Breast epithelium (tissue), 3 donors: ENCODE measurements around the gene ITGA2B.

Experiments
- CTCF ChIP-seq, 3 donors: fragments of 450-650 bp; IDR thresholded peaks; one replicate each; pipeline ENCODE4 v1.5.1; 2016 to 2017; ENCODE audit warnings: antibody characterized with exemption in 3 of 3, mild to moderate bottlenecking in 3 of 3, moderate library complexity in 3 of 3
- POLR2A ChIP-seq: fragments of 450-650 bp; IDR thresholded peaks from one replicate; pipeline ENCODE4 v1.6.1; 2016; ENCODE audit warnings: antibody characterized with exemption, mild to moderate bottlenecking, moderate library complexity
- POLR2AphosphoS5 ChIP-seq, 3 donors: sonication (generic); formaldehyde crosslinking; IDR thresholded peaks; one replicate each; pipeline ENCODE4 v1.6.1; 2017; ENCODE audit warnings: antibody characterized with exemption in 3 of 3

- no peak for TF ChIP-seq CTCF (IDR thresholded peaks at IDR 0.05)
- TF ChIP-seq POLR2A, result no peak
- TF ChIP-seq POLR2AphosphoS5 (IDR thresholded peaks at IDR 0.05), result no peak
Observed at GRCh38 chr17:44387804-44388203, 1.6 kb downstream of the ITGA2B start.
